HepG2 (cell line): ENCODE data around the gene FCN3. TPM values are rescaled to one million over a fixed set of nuclear protein-coding genes. Genes with fewer than 3 reads are reported as not detected.
A peak's percentile ranks its signal among the peaks of the same experiment; 100 is the strongest.

ENCODE experiments used
- DPF2 ChIP-seq: sonication (generic); formaldehyde crosslinking; IDR thresholded peaks from 2 replicates; pipeline ENCODE4 v1.4.0; 2020; ENCODE audit warnings: mild to moderate bottlenecking, low read depth, missing genetic modification reagents, borderline replicate concordance
- GLMP ChIP-seq: sonication (generic); formaldehyde crosslinking; IDR thresholded peaks from 2 replicates; pipeline ENCODE4 v1.9.0; 2021; ENCODE audit warnings: missing genetic modification reagents, mild to moderate bottlenecking, borderline replicate concordance
- HMG20B ChIP-seq: conservative IDR thresholded peaks from 2 replicates; pipeline ENCODE4 v1.6.1; 2016; ENCODE audit warnings: missing genetic modification reagents, missing compliant biosample characterization
- HMGA1 ChIP-seq: sonication (generic); formaldehyde crosslinking; conservative IDR thresholded peaks from 2 replicates; pipeline ENCODE4 v1.4.0; 2020; ENCODE audit warnings: missing genetic modification reagents
- HNF4G ChIP-seq, 2 experiments: sonication (generic) in 1 of 2; formaldehyde crosslinking in 1 of 2; IDR thresholded peaks; 2 replicates each; pipeline versions ENCODE4 v1.4.0 to v1.6.1; 2011 to 2020; ENCODE audit warnings: borderline replicate concordance in 2 of 2, low read depth in 2 of 2, mild to moderate bottlenecking in 2 of 2, low read length in 1 of 2, missing genetic modification reagents in 1 of 2, moderate library complexity in 1 of 2
- KDM5A ChIP-seq: fragments of 200-600 bp; sonication (generic); IDR thresholded peaks from 2 replicates; pipeline ENCODE4 v1.7.0; 2018; ENCODE audit warnings: antibody characterized with exemption, mild to moderate bottlenecking, low read length, borderline replicate concordance
- MAFG ChIP-seq: sonication (generic); formaldehyde crosslinking; IDR thresholded peaks from 2 replicates; pipeline ENCODE4 v1.5.1; 2020; ENCODE audit warnings: mild to moderate bottlenecking, missing genetic modification reagents
- MBNL3 ChIP-seq: fragments of 250-450 bp; sonication (Bioruptor Pico); conservative IDR thresholded peaks from 2 replicates; pipeline ENCODE4 v1.8.0; 2022; ENCODE audit warnings: mild to moderate bottlenecking, inconsistent platforms
- NR2F1 ChIP-seq, 2 experiments: fragments of 450-650 bp in 1 of 2; formaldehyde crosslinking in 1 of 2; IDR thresholded peaks; 2 replicates each; pipeline versions ENCODE4 v1.5.0 to v1.6.1; 2016 to 2020; ENCODE audit warnings: mild to moderate bottlenecking in 1 of 2, missing compliant biosample characterization in 1 of 2, missing genetic modification reagents in 1 of 2, moderate library complexity in 1 of 2
- NR3C1 ChIP-seq: sonication (generic); formaldehyde crosslinking; IDR thresholded peaks from 2 replicates; pipeline ENCODE4 v1.4.0; 2020; ENCODE audit warnings: missing genetic modification reagents
- SIN3A ChIP-seq: IDR thresholded peaks from 2 replicates; pipeline ENCODE4 v1.6.1; 2011; ENCODE audit warnings: low read depth, mild to moderate bottlenecking, control low read depth, low read length, borderline replicate concordance
- SP140L ChIP-seq: sonication (generic); formaldehyde crosslinking; IDR thresholded peaks from 2 replicates; pipeline ENCODE4 v1.4.0; 2020; ENCODE audit warnings: missing genetic modification reagents, borderline replicate concordance
- SPEN ChIP-seq: sonication (generic); formaldehyde crosslinking; IDR thresholded peaks from 2 replicates; pipeline ENCODE4 v1.5.1; 2020; ENCODE audit warnings: low read depth, mild to moderate bottlenecking, missing genetic modification reagents
- SRSF1 ChIP-seq: fragments of 200-400 bp; formaldehyde crosslinking; optimal IDR thresholded peaks from 2 replicates; pipeline ENCODE3; 2017; ENCODE audit warnings: mild to moderate bottlenecking, low read depth, low read length, moderate library complexity
- TAF1 ChIP-seq: sonication (generic); formaldehyde crosslinking; IDR thresholded peaks from 2 replicates; pipeline ENCODE4 v1.4.0; 2020; ENCODE audit warnings: missing genetic modification reagents
- TCF7L2 ChIP-seq: IDR thresholded peaks from 2 replicates; pipeline ENCODE4 v1.6.1; 2011; ENCODE audit warnings: mild to moderate bottlenecking, low read depth, low read length, moderate library complexity
- ZNF619 ChIP-seq: sonication (generic); formaldehyde crosslinking; IDR thresholded peaks from 2 replicates; pipeline ENCODE4 v1.4.0; 2020; ENCODE audit warnings: mild to moderate bottlenecking, missing genetic modification reagents
- polyA plus RNA-seq, 8 experiments: library from polyadenylated mRNA; depleted of rRNA in 3 of 8; stranded (reverse) in 7 of 8; unstranded in 1 of 8; fragments of >200 nt; fragmentation: Illumina TruSeq in 4 of 8; extraction: Trizol in 4 of 8; gene quantifications; 2 replicates each; pipeline versions ENCODE4 v1.2.1 to v1.2.3, GENCODE V29; 2011 to 2016; ENCODE audit warnings: low read depth in 4 of 8, missing spikeins in 1 of 8, mixed read lengths in 1 of 8; ENCODE audit not compliant: insufficient read depth in 1 of 8
- total RNA-seq, 5 experiments: library from RNA; depleted of rRNA; stranded (reverse); fragments of >200 nt; fragmentation: Illumina TruSeq; extraction: Trizol; gene quantifications; 2 replicates each; pipeline ENCODE4 v1.2.3, GENCODE V29; 2016; ENCODE audit warnings: low read depth in 1 of 5
- TF ChIP-seq, protein P1 (sequence below): fragments of 450-650 bp; IDR thresholded peaks from 2 replicates; pipeline ENCODE4 v1.6.1; 2016
- TF ChIP-seq, protein P2 (sequence below): sonication (generic); formaldehyde crosslinking; IDR thresholded peaks from 2 replicates; pipeline ENCODE4 v1.9.0; 2021; ENCODE audit warnings: missing genetic modification reagents, borderline replicate concordance
- TF ChIP-seq, protein P3 (sequence below): sonication (generic); formaldehyde crosslinking; conservative IDR thresholded peaks from 2 replicates; pipeline ENCODE4 v1.8.0; 2022; ENCODE audit warnings: low read depth, missing genetic modification reagents
- TF ChIP-seq, protein P4 (sequence below): sonication (generic); formaldehyde crosslinking; IDR thresholded peaks from 2 replicates; pipeline ENCODE4 v1.8.1; 2022; ENCODE audit warnings: mild to moderate bottlenecking, missing genetic modification reagents

FCN3 gene
- total and polyA plus RNA-seq, 2 of the 13 experiments (the other 11 are each of a cell fraction or from before 2014, with no cell fraction given): not detected

DNA sequence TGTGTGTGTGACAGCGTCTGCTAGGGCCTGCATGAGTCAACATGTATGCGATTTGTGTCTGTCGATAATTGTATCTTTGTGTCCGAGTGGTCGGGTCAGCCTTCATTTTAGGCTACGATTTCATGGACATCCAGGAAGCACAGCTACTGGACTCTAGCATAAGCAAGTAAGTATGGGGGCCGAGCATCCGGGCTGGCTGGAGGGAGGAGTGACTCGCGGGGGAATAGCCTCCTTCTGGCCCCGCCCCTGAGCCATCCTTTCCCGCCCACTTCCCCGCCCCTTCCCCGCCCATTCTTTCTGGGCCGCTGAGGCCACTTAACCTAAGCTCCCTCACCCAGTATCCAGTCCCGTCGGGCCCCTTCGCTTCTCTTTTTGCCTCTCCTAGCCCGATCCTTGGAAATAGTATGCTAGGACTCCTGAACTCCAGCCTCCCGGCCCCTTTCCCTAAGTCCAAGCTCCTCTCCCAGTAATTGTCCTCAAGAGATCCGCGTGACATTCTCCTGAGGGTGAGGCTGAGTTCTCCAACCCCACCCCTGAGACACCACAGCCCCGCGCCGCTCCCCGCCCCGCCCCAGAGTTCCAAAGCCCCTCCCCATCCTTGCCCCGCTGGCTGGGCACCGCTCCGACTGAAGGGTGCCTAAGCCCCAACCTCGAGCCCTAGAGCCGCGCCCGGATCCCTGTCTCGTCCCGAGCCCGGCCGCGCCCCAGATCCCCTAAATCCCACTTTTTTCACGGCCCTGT, 9.1 kb downstream of the FCN3 start (continued):
- TF ChIP-seq, protein P1, sequence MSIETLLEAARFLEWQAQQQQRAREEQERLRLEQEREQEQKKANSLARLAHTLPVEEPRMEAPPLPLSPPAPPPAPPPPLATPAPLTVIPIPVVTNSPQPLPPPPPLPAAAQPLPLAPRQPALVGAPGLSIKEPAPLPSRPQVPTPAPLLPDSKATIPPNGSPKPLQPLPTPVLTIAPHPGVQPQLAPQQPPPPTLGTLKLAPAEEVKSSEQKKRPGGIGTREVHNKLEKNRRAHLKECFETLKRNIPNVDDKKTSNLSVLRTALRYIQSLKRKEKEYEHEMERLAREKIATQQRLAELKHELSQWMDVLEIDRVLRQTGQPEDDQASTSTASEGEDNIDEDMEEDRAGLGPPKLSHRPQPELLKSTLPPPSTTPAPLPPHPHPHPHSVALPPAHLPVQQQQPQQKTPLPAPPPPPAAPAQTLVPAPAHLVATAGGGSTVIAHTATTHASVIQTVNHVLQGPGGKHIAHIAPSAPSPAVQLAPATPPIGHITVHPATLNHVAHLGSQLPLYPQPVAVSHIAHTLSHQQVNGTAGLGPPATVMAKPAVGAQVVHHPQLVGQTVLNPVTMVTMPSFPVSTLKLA: no peak
- TF ChIP-seq, protein P2, sequence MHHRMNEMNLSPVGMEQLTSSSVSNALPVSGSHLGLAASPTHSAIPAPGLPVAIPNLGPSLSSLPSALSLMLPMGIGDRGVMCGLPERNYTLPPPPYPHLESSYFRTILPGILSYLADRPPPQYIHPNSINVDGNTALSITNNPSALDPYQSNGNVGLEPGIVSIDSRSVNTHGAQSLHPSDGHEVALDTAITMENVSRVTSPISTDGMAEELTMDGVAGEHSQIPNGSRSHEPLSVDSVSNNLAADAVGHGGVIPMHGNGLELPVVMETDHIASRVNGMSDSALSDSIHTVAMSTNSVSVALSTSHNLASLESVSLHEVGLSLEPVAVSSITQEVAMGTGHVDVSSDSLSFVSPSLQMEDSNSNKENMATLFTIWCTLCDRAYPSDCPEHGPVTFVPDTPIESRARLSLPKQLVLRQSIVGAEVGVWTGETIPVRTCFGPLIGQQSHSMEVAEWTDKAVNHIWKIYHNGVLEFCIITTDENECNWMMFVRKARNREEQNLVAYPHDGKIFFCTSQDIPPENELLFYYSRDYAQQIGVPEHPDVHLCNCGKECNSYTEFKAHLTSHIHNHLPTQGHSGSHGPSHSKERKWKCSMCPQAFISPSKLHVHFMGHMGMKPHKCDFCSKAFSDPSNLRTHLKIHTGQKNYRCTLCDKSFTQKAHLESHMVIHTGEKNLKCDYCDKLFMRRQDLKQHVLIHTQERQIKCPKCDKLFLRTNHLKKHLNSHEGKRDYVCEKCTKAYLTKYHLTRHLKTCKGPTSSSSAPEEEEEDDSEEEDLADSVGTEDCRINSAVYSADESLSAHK (CRISPR knock-in tag): no peak
- TF ChIP-seq HMG20B (no peak), SP140L (CRISPR knock-in tag) (no peak), MAFG (no peak), MBNL3 (CRISPR knock-in tag) (no peak), SIN3A (no peak), GLMP (no peak), SRSF1 (peak; percentile 75), KDM5A (no peak), HNF4G (IDR thresholded peaks at IDR 0.05; ENCODE audit: borderline replicate concordance, low read depth, low read length) (no peak), HNF4G (CRISPR knock-in tag; IDR thresholded peaks at IDR 0.05; ENCODE audit: borderline replicate concordance, low read depth) (no peak), ZNF619 (no peak), NR3C1 (CRISPR knock-in tag) (no peak), HMGA1 (no peak), TCF7L2 (no peak), NR2F1 (CRISPR knock-in tag; IDR thresholded peaks at IDR 0.05) (no peak), DPF2 (CRISPR knock-in tag) (no peak), SPEN (CRISPR knock-in tag) (no peak), TAF1 (CRISPR knock-in tag) (peak; percentile 36; the same call in 1 of the 2 replicates)
- TF ChIP-seq, protein P3, sequence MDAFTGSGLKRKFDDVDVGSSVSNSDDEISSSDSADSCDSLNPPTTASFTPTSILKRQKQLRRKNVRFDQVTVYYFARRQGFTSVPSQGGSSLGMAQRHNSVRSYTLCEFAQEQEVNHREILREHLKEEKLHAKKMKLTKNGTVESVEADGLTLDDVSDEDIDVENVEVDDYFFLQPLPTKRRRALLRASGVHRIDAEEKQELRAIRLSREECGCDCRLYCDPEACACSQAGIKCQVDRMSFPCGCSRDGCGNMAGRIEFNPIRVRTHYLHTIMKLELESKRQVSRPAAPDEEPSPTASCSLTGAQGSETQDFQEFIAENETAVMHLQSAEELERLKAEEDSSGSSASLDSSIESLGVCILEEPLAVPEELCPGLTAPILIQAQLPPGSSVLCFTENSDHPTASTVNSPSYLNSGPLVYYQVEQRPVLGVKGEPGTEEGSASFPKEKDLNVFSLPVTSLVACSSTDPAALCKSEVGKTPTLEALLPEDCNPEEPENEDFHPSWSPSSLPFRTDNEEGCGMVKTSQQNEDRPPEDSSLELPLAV (CRISPR knock-in tag): no peak
- TF ChIP-seq, protein P4, sequence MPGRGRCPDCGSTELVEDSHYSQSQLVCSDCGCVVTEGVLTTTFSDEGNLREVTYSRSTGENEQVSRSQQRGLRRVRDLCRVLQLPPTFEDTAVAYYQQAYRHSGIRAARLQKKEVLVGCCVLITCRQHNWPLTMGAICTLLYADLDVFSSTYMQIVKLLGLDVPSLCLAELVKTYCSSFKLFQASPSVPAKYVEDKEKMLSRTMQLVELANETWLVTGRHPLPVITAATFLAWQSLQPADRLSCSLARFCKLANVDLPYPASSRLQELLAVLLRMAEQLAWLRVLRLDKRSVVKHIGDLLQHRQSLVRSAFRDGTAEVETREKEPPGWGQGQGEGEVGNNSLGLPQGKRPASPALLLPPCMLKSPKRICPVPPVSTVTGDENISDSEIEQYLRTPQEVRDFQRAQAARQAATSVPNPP: no peak
